GM20000 (cell line): ENCODE results near the gene PRR7.

Source experiments
- DNase-seq: peaks from one replicate; pipeline ENCODE4 v3.0.0; 2012; ENCODE audit warnings: low spot score
- TF ChIP-seq, protein P1 (sequence below): IDR thresholded peaks from 2 replicates; pipeline ENCODE4 v1.5.1; 2012; ENCODE audit warnings: mild to moderate bottlenecking, control low read depth; ENCODE audit errors: extremely low read depth, missing control alignments

Gene PRR7

DNA sequence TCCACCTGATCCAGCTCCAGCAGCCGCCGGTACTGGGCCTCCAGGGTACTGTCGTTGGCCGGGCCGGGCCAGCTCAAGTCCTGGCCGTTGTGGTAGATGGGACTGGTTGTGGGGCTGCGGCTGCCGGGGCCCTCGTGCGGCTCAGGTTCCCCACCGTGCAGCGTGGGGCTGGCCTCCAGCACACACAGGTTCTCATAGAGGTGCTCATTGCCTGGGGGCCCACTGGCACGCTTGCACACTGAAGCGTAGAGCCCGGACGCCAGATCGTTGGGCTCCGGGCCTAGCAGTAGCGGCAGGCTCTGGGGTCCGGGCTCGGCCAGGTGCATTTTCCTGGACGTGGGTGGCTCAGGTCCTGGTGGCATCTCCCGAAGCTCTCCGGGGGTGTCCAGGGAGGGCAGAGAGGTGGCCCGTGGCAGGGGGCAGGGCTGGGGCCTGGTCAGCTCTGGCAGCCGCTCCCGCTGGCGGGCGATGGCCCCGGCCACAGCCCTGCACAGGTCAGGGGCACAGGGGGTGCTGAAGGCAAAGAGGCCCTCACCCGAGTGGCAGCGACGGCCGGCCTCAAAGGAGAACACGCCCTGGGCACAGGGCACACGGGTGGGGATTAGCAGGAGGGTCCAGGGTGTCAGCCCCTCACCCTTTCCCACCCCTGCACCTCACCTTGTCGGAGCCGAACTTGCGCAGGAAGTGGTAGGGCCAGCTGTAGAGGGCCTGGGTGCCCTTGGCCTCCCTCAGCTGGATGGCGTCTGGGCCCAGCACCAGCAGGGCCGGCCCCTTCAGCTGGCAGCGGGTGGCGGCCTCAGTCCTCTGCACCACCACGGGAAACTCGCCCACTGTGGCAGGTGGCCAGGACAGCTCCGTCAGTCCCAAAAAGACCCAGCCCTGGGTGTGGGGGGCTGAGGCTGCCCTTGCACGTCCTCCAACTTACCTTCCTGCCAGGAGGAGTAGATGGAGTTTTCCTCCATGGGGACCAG is 57.8 kb downstream of the PRR7 start:
- no peak for DNase-seq
- TF ChIP-seq, protein P1, sequence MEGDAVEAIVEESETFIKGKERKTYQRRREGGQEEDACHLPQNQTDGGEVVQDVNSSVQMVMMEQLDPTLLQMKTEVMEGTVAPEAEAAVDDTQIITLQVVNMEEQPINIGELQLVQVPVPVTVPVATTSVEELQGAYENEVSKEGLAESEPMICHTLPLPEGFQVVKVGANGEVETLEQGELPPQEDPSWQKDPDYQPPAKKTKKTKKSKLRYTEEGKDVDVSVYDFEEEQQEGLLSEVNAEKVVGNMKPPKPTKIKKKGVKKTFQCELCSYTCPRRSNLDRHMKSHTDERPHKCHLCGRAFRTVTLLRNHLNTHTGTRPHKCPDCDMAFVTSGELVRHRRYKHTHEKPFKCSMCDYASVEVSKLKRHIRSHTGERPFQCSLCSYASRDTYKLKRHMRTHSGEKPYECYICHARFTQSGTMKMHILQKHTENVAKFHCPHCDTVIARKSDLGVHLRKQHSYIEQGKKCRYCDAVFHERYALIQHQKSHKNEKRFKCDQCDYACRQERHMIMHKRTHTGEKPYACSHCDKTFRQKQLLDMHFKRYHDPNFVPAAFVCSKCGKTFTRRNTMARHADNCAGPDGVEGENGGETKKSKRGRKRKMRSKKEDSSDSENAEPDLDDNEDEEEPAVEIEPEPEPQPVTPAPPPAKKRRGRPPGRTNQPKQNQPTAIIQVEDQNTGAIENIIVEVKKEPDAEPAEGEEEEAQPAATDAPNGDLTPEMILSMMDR, result no peak

DNA sequence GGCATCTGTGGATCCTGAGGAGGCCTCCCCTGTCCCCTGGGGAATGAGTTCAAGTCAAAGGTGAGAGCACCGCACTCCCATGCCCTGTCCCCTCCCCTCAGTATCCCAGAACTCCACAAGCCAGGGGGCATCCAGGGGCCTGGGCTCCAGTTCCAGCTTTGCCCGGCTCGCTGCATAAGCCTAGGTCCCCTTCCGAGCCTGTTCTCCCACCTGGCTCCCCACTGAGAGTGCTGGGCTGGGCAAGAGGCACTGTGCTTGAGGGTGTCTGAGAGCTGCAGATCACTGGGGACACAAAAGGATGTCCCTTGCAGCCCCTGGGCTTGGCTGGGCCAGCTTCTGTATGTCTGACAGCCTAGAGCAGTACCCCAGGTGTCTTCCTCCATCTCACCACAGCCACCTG is 58.5 kb downstream of the PRR7 start:
- no peak for DNase-seq
- TF ChIP-seq, protein P1, result no peak
